H1 (cell line): Measurements from ENCODE around the gene PEPD. TPM values are rescaled to one million over a fixed set of nuclear protein-coding genes. Genes with fewer than 3 reads are reported as not detected.

Experiments
- CBX8 ChIP-seq: fragments of 300-800, 300-1000 bp; sonication (generic); IDR thresholded peaks from 2 replicates; pipeline ENCODE4 v1.7.1; 2016; ENCODE audit warnings: low read depth, low read length, borderline replicate concordance
- RAD21 ChIP-seq, 2 experiments: IDR thresholded peaks in 1 of 2; conservative IDR thresholded peaks in 1 of 2; 2 replicates each; pipeline ENCODE4 v1.6.1; 2011; ENCODE audit warnings: low read depth in 2 of 2, low read length in 2 of 2, improper control_type of control experiment in 1 of 2, inconsistent platforms in 1 of 2, mild to moderate bottlenecking in 1 of 2, moderate library complexity in 1 of 2
- polyA plus RNA-seq, 7 experiments: library from polyadenylated mRNA; depleted of rRNA in 3 of 7; stranded (reverse) in 5 of 7; unstranded in 2 of 7; fragments of >200 nt in 5 of 7; fragments of 200-250 nt in 2 of 7; gene quantifications; 1 replicate in 5 of 7; 2 replicates in 1 of 7; 4 replicates in 1 of 7; pipeline versions ENCODE4 v1.2.1 to v1.2.3, GENCODE V29; 2011 to 2013; ENCODE audit warnings: missing spikeins in 2 of 7, mixed read lengths in 2 of 7
- total RNA-seq: library from RNA; stranded (reverse); fragmentation: NEBNext Ultra II Directional; extraction: Animal tissue kit (Norgen Biotek cat#: 25700); gene quantifications from 2 replicates; pipeline ENCODE4 v1.2.1, GENCODE V29; 2021

Gene PEPD
- total and polyA plus RNA-seq, 2 of the 8 experiments (the other 6 are each of a cell fraction or from before 2014, with no cell fraction given), result 84.1 to 178 TPM

DNA sequence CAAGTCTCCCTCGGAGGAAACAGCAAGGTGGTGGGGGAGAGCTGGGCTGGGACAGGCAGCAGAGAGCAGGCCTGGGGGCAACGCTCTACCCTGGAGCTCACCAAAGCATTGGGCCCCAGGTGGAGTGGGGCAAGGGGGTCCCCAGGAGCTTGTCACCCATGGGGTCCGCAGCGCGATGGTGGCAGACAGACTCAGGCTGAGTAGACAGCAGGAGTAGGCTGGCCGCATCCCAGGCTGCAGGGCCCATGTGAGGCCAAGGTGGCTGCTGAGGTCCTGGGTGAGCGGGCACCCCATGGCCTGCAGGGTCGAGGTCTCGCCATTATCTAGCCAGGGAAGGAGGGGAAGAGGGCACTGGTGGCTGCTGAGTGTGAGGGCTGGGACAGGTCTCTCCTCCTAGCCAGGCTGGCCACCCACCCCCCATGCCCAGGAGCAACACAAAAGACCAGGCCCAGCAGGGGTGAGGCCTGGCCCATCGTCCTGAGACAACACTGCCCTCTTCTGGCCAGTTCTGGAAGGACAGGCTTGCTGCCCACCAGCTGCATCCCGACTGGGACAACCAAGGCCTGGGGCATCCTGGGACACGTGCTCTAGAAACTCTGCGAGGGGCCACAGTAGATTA lies 115.0 kb downstream of the PEPD start (continued):
- TF ChIP-seq RAD21 (IDR thresholded peaks at IDR 0.05 in 1 of 2, conservative IDR thresholded peaks at IDR 0.05 in 1 of 2; ENCODE audit: low read depth in 2 of 2, low read length in 2 of 2) (peak; percentile 90 to 95), CBX8 (no peak)
